Calu3 (cell line): Measurements from ENCODE around the gene TBXA2R. TPM values are rescaled to one million over a fixed set of nuclear protein-coding genes. Genes with fewer than 3 reads are reported as not detected.

ENCODE experiments used
- BruUV-seq: library from RNA; stranded (reverse); fragments of 400-500 nt; replicated peaks from 2 replicates; lab custom pipeline; 2021; lab: Mats Ljungman, UMichigan
- CTCF ChIA-PET: fragments of 300-600 bp; sonication (Branson Sonifier 250); formaldehyde crosslinking; loops from one replicate; lab custom pipeline; 2022; ENCODE audit warnings: antibody characterized with exemption; lab: Charles Lee
- DNase-seq: peaks from one replicate; pipeline ENCODE4 v3.0.0; 2022
- H3K27ac Mint-ChIP-seq: one replicate; pipeline ENCODE4 v1.8.0; 2022; ENCODE audit warnings: mixed read lengths; ENCODE audit not compliant: unreplicated experiment
- H3K27me3 Mint-ChIP-seq: one replicate; pipeline ENCODE4 v1.8.0; 2022; ENCODE audit warnings: mixed read lengths; ENCODE audit not compliant: unreplicated experiment
- H3K36me3 Mint-ChIP-seq: one replicate; pipeline ENCODE4 v1.8.0; 2022; ENCODE audit warnings: mild to moderate bottlenecking, moderate library complexity, mixed read lengths; ENCODE audit not compliant: insufficient read depth, unreplicated experiment
- H3K4me1 Mint-ChIP-seq: one replicate; pipeline ENCODE4 v1.8.0; 2022; ENCODE audit warnings: mild to moderate bottlenecking, low read depth, mixed read lengths; ENCODE audit not compliant: unreplicated experiment
- H3K4me3 Mint-ChIP-seq: one replicate; pipeline ENCODE4 v1.8.0; 2022; ENCODE audit warnings: mild to moderate bottlenecking, low read depth, moderate library complexity, mixed read lengths; ENCODE audit not compliant: unreplicated experiment
- H3K9me3 Mint-ChIP-seq: one replicate; pipeline ENCODE4 v1.8.0; 2022; ENCODE audit warnings: low read depth, mixed read lengths; ENCODE audit not compliant: unreplicated experiment
- intact Hi-C: fragments of 100-400 bp; cut with micrococcal nuclease; formaldehyde crosslinking; loops from one replicate; pipeline ENCODE4 v1.10.0; 2022; ENCODE audit not compliant: unreplicated experiment
- total RNA-seq: library from RNA; stranded (reverse); gene quantifications from 2 replicates; pipeline ENCODE4 v1.2.3, GENCODE V29; 2022
- TF ChIP-seq, protein P1 (sequence below): fragments of 200-600 bp; IDR thresholded peaks from one replicate; pipeline ENCODE4 v1.8.0; 2022; ENCODE audit warnings: antibody characterized with exemption; ENCODE audit not compliant: unreplicated experiment

The TBXA2R gene
- total RNA-seq, 1 experiment from 2014 or later: 0.24 TPM

DNA sequence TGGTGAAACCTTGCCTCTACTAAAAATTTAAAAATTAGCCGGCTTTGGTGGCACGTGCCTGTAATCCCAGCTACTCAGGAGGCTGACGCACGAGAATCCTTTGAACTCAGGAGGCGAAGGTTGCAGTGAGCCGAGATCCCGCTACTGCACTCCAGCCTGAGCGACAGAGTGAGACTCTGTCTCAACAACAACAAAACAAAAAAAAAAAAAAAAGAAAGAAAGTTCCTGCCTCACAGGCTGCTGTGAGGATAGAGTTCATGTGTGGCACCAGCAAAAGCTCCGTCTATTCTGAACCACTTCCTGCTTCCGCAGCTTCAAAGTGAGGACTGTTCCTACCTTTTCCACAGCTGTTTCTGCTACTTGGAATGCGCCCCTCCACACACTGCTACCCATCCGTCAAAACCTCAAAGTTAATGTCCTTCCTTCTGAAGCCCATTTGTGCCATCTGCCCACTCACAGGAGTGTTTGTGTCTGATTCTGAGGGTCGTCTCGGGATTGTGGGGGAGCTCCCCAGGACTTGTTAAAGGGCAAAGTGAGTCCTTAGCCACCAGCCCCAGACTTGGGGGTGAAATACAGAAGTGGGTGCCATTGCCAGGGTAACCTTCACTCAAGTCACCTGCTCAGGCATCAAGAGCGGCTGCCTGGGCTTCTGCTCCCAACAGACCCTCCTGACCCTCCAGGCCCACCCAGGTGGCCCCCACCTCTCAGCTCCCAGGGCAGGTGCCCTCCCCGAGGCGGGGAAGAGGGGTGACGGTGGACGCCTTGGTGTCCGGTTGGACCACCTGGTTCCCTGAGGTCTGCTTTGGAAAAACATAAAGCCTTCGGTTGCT lies 52.2 kb downstream of the TBXA2R start:
- TF ChIP-seq, protein P1, sequence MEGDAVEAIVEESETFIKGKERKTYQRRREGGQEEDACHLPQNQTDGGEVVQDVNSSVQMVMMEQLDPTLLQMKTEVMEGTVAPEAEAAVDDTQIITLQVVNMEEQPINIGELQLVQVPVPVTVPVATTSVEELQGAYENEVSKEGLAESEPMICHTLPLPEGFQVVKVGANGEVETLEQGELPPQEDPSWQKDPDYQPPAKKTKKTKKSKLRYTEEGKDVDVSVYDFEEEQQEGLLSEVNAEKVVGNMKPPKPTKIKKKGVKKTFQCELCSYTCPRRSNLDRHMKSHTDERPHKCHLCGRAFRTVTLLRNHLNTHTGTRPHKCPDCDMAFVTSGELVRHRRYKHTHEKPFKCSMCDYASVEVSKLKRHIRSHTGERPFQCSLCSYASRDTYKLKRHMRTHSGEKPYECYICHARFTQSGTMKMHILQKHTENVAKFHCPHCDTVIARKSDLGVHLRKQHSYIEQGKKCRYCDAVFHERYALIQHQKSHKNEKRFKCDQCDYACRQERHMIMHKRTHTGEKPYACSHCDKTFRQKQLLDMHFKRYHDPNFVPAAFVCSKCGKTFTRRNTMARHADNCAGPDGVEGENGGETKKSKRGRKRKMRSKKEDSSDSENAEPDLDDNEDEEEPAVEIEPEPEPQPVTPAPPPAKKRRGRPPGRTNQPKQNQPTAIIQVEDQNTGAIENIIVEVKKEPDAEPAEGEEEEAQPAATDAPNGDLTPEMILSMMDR: no peak
- BruUV-seq: TSS peak; percentile 55
- intact Hi-C loops: no loop called here
- Mint-ChIP-seq H3K4me3 (no peak overlapping the region), H3K36me3 (peaks cover 31% of the 10 kb centered on the region), H3K27ac (no peak overlapping the region), H3K27me3 (no peaks in the 10 kb centered on the region), H3K9me3 (no peaks in the 10 kb centered on the region), H3K4me1 (peaks cover 10% of the 10 kb centered on the region)
- no peak for DNase-seq
- CTCF ChIA-PET: interaction anchor here (0.6 kb wide), 1 partner anchor 1022 kb away, joined by 3 read pairs; no protein-coding TSS in a partner anchor

DNA sequence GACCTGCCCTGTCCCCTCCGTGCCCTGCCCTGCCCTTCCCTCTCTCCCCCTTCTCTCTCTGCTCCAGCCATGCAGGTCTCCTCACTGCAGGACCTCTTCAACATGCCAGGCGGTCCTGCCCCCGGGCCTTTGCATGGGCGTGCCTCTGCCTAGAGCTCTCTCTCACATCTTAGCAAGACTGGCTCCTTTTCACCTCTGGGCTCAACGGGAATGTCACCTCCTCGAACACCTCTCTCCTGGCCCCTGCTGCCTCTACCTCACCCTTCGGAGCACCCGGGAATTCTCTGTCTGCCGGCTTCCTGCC lies 54.9 kb downstream of the TBXA2R start:
- no peak overlapping the region for H3K27ac Mint-ChIP-seq

DNA sequence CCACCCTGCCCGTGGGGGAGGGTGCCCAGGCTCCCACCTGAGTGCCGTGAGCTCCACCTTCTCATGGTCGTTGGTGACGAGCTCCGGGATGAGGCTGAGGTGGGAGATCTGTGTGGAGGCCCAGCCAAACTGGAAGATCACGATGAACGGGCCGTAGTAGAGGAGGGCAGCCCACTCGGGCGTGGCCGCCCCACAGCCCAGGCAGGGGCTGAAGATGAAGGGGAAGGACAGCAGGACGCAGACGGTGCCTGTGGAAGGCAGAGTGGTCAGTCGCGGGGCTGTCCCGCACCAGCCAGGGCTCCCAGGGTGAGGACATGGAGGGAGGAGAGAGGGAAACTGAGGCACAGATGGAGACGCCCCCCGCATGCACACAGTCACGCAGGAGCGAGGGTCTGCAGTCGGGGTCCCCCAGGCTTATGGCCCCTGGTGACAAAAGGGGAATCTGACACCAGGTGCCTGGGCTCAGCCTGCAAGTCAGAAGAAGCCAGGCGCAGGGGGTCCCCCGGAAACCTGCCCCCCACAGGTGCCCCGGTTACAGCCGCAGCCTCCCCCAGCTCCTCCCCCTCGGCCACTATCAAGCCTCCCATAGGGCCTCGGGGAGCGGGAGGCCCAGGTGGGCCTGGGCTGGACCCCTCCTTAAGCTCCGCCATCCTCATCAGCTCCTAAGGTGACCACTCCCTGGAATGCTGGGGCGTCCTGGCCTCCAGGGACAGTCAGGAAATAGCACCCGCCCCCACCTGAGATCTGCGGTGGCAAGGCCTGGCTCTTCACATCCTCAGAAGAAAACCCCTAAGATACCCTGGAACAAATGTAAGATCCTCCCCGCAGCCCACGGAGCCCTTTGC lies 55.5 kb downstream of the TBXA2R start:
- TF ChIP-seq, protein P1: no peak
- CTCF ChIA-PET: no interaction called here
- Mint-ChIP-seq H3K4me3 (no peak overlapping the region), H3K36me3 (peaks cover 14% of the 10 kb centered on the region), H3K9me3 (no peaks in the 10 kb centered on the region), H3K27me3 (no peaks in the 10 kb centered on the region), H3K27ac (no peak overlapping the region), H3K4me1 (peaks cover 4% of the 10 kb centered on the region)
- intact Hi-C loops: no loop called here
- DNase-seq: no peak
- BruUV-seq: no TSS peak

More for the DNA sequence above, 54.9 kb downstream of the TBXA2R start:
- intact Hi-C loops: no loop called here
- no peaks in the 10 kb centered on the region for H3K9me3 Mint-ChIP-seq
- TF ChIP-seq, protein P1: no peak
- DNase-seq: no peak
- peaks cover 19% of the 10 kb centered on the region for H3K36me3 Mint-ChIP-seq
- H3K4me1 Mint-ChIP-seq: peaks cover 10% of the 10 kb centered on the region
- H3K27me3 Mint-ChIP-seq: no peaks in the 10 kb centered on the region
- BruUV-seq: no TSS peak
- CTCF ChIA-PET: no interaction called here
- H3K4me3 Mint-ChIP-seq: no peak overlapping the region

DNA sequence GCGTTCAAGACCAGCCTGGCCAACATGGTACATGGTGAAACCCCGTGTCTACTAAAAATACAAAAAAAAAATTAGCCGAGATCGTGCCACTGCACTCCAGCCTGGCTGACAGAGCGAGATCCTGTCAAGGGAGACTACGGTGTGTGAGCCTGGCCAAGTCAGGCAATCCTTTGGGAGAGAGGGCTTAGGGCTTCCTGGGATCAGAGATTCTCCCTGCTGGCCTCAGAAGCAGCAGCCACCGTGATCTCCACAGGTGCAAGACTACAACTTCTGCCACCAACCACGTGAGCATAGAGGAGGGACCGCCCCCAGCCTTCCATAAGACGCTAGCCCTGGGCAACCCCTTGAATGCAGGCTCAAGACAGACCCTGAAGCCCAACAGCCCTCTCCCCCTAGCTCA lies 56.9 kb downstream of the TBXA2R start:
- H3K36me3 Mint-ChIP-seq: peaks cover 24% of the 10 kb centered on the region
- no TSS peak for BruUV-seq
- H3K27me3 Mint-ChIP-seq: no peaks in the 10 kb centered on the region
- H3K9me3 Mint-ChIP-seq: no peaks in the 10 kb centered on the region
- no peak overlapping the region for H3K27ac Mint-ChIP-seq
- CTCF ChIA-PET: no interaction called here
- DNase-seq: no peak
- H3K4me1 Mint-ChIP-seq: peaks cover 10% of the 10 kb centered on the region
- intact Hi-C loops: no loop called here
- TF ChIP-seq, protein P1: no peak
- H3K4me3 Mint-ChIP-seq: no peak overlapping the region
